Mucosa of descending colon (tissue), 3 donors: Measurements from ENCODE around the gene HS3ST4. TPM values are rescaled to one million over a fixed set of nuclear protein-coding genes. Genes with fewer than 3 reads are reported as not detected.

ENCODE experiments used
- ATAC-seq: fragments of 200-7000 bp; cut with Tn5 transposase; one replicate; pipeline ENCODE4 v1.9.1; 2020; ENCODE audit warnings: mild to moderate bottlenecking, moderate library complexity
- DNase-seq, 3 donors: peaks; one replicate each; pipeline ENCODE4 v3.0.0-alpha.2; 2020
- H3K36me3 ChIP-seq: fragments of 200-600 bp; one replicate; pipeline ENCODE4 v1.8.0; 2021; ENCODE audit warnings: low read depth, mild to moderate bottlenecking
- H3K4me1 ChIP-seq: fragments of 200-600 bp; one replicate; pipeline ENCODE4 v1.8.0; 2021; ENCODE audit warnings: low read depth, mild to moderate bottlenecking
- H3K4me3 ChIP-seq: fragments of 200-600 bp; one replicate; pipeline ENCODE4 v1.8.0; 2021; ENCODE audit warnings: mild to moderate bottlenecking
- H3K9me3 ChIP-seq: fragments of 200-600 bp; one replicate; pipeline ENCODE4 v1.8.0; 2021; ENCODE audit warnings: mild to moderate bottlenecking
- intact Hi-C, 2 donors: fragments of 100-400 bp; cut with DNase I in 1 of 2; cut with micrococcal nuclease in 1 of 2; formaldehyde crosslinking; loops; one replicate each; pipeline versions ENCODE4 v1.11.0 to v1.11.1; 2022; cut with DNase I, micrococcal nuclease
- total RNA-seq, 3 donors: library from RNA; stranded (reverse); fragmentation: NEBNext Ultra II Directional in 2 of 3; extraction: Animal tissue kit (Norgen Biotek cat#: 25700) in 2 of 3; gene quantifications; one replicate each; pipeline versions ENCODE4 v1.2.1 to v1.2.4, GENCODE V29; 2021 to 2023
- TF ChIP-seq, protein P1 (sequence below): fragments of 200-600 bp; IDR thresholded peaks from one replicate; pipeline ENCODE4 v1.8.0; 2022; ENCODE audit warnings: antibody characterized with exemption, mild to moderate bottlenecking
- donor health status: DM: no; HTN: no; CAD: no; lungs with moderate emphysema.
- donor health status: DM: no; HTN: no; CAD: no.
- donor health status: DM: no; HTN: yes; CAD: no.

The HS3ST4 gene
- total RNA-seq, 3 donors from 2014 or later, result 0.41 TPM; not detected in 2

DNA sequence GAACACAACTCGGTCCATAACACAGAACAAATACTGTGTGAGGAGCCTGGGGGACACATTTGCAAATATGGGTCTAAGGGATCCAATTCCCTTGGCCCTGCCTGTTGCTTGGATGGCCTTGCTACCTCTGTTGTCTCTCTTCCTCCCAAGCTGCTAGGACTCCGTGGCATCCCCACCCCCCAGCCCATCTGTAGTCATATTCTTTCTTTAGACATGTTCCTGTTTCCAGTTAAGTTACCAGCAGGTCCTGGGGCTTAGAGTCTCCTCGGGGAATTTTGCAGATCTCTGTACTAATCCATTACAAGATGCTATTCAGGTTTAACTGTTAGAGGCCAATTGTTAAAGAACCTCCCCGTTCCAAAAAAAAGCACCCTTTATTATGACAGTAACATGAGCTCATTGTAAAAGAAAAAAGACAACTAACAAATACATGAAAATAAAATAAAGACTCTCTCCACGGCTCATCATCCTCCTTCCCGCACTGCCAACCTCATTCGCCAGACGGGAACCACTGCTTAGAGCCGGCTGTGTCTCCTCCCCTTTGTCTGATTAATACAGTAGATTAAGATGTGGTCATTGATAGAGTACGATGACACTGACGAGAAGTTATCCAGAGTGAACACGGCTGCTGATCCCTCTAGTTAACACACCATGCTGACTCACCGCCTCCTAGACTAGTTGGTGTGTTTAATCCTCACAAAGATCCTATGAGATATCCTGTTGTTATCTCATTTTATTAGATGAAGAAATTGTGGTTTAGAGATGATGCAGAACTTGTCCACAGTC, 22.2 kb downstream of the HS3ST4 start:
- no peak for ATAC-seq
- no peaks in the 10 kb centered on the region for H3K36me3 ChIP-seq
- H3K4me1 ChIP-seq, result no peaks in the 10 kb centered on the region
- H3K9me3 ChIP-seq, result no peaks in the 10 kb centered on the region
- intact Hi-C loops, result no loop called here
- TF ChIP-seq, protein P1, sequence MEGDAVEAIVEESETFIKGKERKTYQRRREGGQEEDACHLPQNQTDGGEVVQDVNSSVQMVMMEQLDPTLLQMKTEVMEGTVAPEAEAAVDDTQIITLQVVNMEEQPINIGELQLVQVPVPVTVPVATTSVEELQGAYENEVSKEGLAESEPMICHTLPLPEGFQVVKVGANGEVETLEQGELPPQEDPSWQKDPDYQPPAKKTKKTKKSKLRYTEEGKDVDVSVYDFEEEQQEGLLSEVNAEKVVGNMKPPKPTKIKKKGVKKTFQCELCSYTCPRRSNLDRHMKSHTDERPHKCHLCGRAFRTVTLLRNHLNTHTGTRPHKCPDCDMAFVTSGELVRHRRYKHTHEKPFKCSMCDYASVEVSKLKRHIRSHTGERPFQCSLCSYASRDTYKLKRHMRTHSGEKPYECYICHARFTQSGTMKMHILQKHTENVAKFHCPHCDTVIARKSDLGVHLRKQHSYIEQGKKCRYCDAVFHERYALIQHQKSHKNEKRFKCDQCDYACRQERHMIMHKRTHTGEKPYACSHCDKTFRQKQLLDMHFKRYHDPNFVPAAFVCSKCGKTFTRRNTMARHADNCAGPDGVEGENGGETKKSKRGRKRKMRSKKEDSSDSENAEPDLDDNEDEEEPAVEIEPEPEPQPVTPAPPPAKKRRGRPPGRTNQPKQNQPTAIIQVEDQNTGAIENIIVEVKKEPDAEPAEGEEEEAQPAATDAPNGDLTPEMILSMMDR, result no peak
- no peak overlapping the region for H3K4me3 ChIP-seq
- DNase-seq, result no peak

DNA sequence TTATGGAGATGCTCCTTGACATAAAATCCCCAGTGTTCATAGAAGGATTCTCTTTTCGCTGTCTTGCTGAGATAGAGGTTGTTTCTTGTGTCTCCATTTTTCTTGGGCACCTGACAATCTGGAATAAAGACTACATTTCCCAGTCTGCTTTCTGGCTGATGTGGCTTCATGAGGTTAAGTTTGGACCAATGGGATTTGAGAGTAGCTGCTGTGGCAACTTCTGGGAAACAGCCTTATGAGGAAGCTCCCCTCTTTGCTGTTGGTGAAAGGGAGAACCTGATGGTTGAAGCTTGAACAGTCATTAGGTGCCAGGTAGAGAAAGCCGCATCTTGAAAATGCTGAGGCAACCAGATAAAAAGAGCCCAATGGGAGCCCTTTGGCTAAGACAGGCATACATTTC, 24.4 kb downstream of the HS3ST4 start:
- TF ChIP-seq, protein P1, result no peak

DNA sequence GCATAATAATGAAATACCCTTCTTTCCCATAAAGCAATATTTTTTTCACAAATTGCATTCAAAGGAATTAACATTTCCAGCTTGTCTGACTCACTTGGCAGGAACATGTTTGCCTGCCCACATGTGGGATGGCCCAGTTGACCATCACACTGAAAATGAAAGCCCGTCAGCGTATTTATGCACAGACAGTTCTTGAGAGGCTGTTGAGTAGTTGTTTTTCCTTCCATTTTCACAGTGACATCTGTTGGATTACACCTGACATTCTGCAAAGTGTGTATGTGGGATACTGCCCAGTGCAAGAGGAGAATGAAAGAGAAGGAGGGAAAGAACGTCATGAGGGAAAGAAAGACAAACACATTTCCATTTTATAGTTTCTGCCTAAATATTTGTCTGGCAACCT, 29.7 kb downstream of the HS3ST4 start:
- TF ChIP-seq, protein P1, result no peak
- Histone ChIP-seq H3K36me3 (no peaks in the 10 kb centered on the region), H3K4me3 (no peak overlapping the region), H3K9me3 (no peaks in the 10 kb centered on the region), H3K4me1 (no peaks in the 10 kb centered on the region)
- intact Hi-C loops, result no loop called here
- no peak for ATAC-seq
- DNase-seq, result no peak

More for the DNA sequence above, 24.4 kb downstream of the HS3ST4 start:
- Histone ChIP-seq H3K4me3 (no peak overlapping the region), H3K36me3 (no peaks in the 10 kb centered on the region), H3K4me1 (no peaks in the 10 kb centered on the region), H3K9me3 (no peaks in the 10 kb centered on the region)
- DNase-seq (no peak), ATAC-seq (no peak)
- intact Hi-C loops, result no loop called here

DNA sequence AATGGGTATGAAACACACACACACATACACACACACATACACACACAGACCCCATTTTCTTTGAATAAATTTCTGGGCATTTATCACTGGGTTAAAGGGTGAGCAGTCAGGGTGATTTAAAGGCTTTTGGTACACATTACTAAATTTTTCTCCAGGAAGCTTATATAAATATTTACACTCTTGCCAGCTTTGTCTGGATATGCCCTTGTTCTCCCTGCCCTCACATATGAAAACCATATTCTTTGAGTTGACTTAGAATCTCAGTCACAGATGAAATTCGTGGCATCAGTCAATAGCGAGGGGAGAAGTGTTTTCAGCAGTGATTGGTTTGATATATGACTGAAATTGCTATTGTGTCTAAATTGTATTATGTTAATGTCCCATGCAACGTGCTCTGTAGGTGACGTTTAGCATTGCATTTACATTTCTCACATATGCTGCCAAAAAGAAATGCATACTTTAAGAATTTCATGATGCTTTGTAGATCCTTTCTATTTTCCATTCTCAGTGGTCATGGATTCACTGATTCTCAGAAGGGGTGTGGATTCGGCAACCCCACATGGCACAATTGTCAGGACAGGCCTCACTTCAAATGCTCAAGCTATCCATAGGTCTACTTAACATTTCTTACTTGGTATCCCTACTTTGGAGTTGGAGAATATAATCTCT, 34.8 kb downstream of the HS3ST4 start:
- no peaks in the 10 kb centered on the region for H3K9me3 ChIP-seq
- no peak overlapping the region for H3K4me3 ChIP-seq
- TF ChIP-seq, protein P1, result no peak
- DNase-seq (no peak), ATAC-seq (no peak)
- H3K4me1 ChIP-seq, result no peaks in the 10 kb centered on the region
- H3K36me3 ChIP-seq, result no peaks in the 10 kb centered on the region
- intact Hi-C loops, result no loop called here

DNA sequence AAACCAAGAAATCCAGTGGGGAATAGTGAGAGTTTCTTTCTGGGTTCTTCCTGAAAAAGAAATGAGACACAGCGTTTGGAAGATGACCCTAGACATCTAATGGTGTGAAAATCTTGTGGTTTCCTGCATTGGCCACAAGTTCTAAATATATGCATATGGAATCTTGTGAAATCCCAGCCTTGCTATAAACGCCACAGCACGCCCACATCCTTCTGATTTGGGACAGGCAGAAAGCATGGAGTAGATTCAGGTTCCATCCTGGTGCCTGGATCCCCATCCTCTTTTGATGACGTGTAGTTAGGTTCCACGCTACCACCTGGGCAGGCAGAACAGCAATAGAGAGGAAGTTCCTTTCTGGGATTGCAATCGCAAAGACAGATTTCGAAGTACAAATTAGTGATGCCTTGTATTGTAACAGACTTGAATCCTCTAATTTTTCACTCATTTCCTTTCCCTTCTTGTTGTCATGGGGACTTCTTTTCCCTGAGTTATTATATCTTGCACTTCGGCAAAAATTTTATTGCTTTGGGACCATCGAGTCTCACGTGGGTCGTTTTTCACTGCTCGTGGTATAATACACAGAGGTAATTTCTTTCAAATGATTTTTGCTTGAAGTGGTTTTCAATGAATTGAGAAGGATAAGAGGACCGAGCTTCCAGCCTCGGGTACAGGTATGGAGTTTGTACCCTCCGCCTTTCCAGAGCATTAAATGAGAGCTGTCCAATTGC, 37.6 kb downstream of the HS3ST4 start:
- ATAC-seq, result no peak
- intact Hi-C loops, result no loop called here
- TF ChIP-seq, protein P1, result no peak

More for the DNA sequence above, 37.6 kb downstream of the HS3ST4 start:
- Histone ChIP-seq H3K4me3 (no peak overlapping the region), H3K9me3 (no peaks in the 10 kb centered on the region), H3K4me1 (no peaks in the 10 kb centered on the region), H3K36me3 (no peaks in the 10 kb centered on the region)
- no peak for DNase-seq
